Neuronal stem cell (in vitro differentiated cells): ENCODE results near the gene WBP4.
"Not testable (repeated sequence)": the region's sequence is repeated elsewhere in the genome, so short reads cannot be mapped to it uniquely, and the experiment has no call there.

Source experiments
- DNase-seq: peaks from one replicate; pipeline ENCODE4 v3.0.0-alpha.2; 2013; ENCODE audit warnings: low spot score
- H2AFZ ChIP-seq: one replicate; pipeline ENCODE4 v1.6.1; 2013; ENCODE audit warnings: mild to moderate bottlenecking, low read length, inconsistent platforms
- H2AK5ac ChIP-seq: 2 replicates; pipeline ENCODE4 v1.6.1; 2013; ENCODE audit warnings: low read depth, mild to moderate bottlenecking, inconsistent platforms, low read length, moderate library complexity, mixed read lengths
- H2BK120ac ChIP-seq: 2 replicates; pipeline ENCODE4 v1.6.1; 2013; ENCODE audit warnings: low read depth, mild to moderate bottlenecking, inconsistent platforms, low read length, moderate library complexity, mixed read lengths
- H2BK12ac ChIP-seq: one replicate; pipeline ENCODE4 v1.6.1; 2013; ENCODE audit warnings: low read length, inconsistent platforms
- H2BK15ac ChIP-seq: 2 replicates; pipeline ENCODE4 v1.6.1; 2013; ENCODE audit warnings: mild to moderate bottlenecking, low read length, inconsistent platforms, mixed read lengths
- H2BK5ac ChIP-seq: one replicate; pipeline ENCODE4 v1.6.1; 2013; ENCODE audit warnings: inconsistent platforms, mild to moderate bottlenecking, low read length, moderate library complexity
- H3K14ac ChIP-seq: one replicate; pipeline ENCODE4 v1.6.1; 2013; ENCODE audit warnings: low read length, inconsistent platforms
- H3K18ac ChIP-seq: 2 replicates; pipeline ENCODE4 v1.6.1; 2013; ENCODE audit warnings: low read length, inconsistent platforms
- H3K23ac ChIP-seq: 2 replicates; pipeline ENCODE4 v1.6.1; 2013; ENCODE audit warnings: low read depth, mild to moderate bottlenecking, mixed read lengths, low read length, inconsistent platforms; ENCODE audit not compliant: poor library complexity
- H3K27ac ChIP-seq: replicated peaks from 3 replicates; pipeline ENCODE4 v1.5.1; 2013; ENCODE audit warnings: low read length, inconsistent platforms
- H3K27me3 ChIP-seq, 3 experiments: 2 replicates each; pipeline ENCODE4 v1.6.1; 2013; ENCODE audit warnings: low read length in 3 of 3, mild to moderate bottlenecking in 2 of 3, inconsistent platforms in 1 of 3, low read depth in 1 of 3, mixed read lengths in 1 of 3, moderate library complexity in 1 of 3; ENCODE audit not compliant: control insufficient read depth in 3 of 3, insufficient read depth in 3 of 3
- H3K36me3 ChIP-seq, 2 donors: replicated peaks in 1 of 2; 2 replicates each; pipeline ENCODE4 v1.6.1; 2013; ENCODE audit warnings: low read length in 2 of 2; ENCODE audit not compliant: control insufficient read depth in 2 of 2, insufficient read depth in 2 of 2
- H3K4ac ChIP-seq: 2 replicates; pipeline ENCODE4 v1.6.1; 2013; ENCODE audit warnings: inconsistent platforms, mild to moderate bottlenecking, low read length, moderate library complexity
- H3K4me1 ChIP-seq, 2 donors: 1 replicate in 1 of 2; 2 replicates in 1 of 2; pipeline ENCODE4 v1.6.1; 2013; ENCODE audit warnings: low read length in 2 of 2, low read depth in 1 of 2; ENCODE audit not compliant: control insufficient read depth in 2 of 2, insufficient read depth in 1 of 2
- H3K4me2 ChIP-seq: one replicate; pipeline ENCODE4 v1.6.1; 2013; ENCODE audit warnings: mild to moderate bottlenecking, low read length, inconsistent platforms; ENCODE audit not compliant: insufficient read depth, poor library complexity, severe bottlenecking
- H3K4me3 ChIP-seq, 2 donors: 2 replicates each; pipeline ENCODE4 v1.5.1; 2013; ENCODE audit warnings: low read length in 2 of 2, mild to moderate bottlenecking in 2 of 2, inconsistent platforms in 1 of 2, moderate library complexity in 1 of 2
- H3K79me1 ChIP-seq: one replicate; pipeline ENCODE4 v1.6.1; 2013; ENCODE audit warnings: low read depth, mild to moderate bottlenecking, inconsistent platforms, low read length, moderate library complexity
- H3K9ac ChIP-seq: one replicate; pipeline ENCODE4 v1.6.1; 2013; ENCODE audit warnings: mild to moderate bottlenecking, low read depth, low read length, inconsistent platforms; ENCODE audit not compliant: poor library complexity
- H3K9me3 ChIP-seq, 2 donors: replicated peaks in 1 of 2; 2 replicates each; pipeline versions ENCODE3 to v1.6.1; 2013; ENCODE audit warnings: low read length in 2 of 2, mild to moderate bottlenecking in 2 of 2, inconsistent platforms in 1 of 2, low read depth in 1 of 2, mixed read lengths in 1 of 2, moderate library complexity in 1 of 2; ENCODE audit not compliant: control insufficient read depth in 2 of 2, insufficient read depth in 1 of 2
- H4K8ac ChIP-seq: one replicate; pipeline ENCODE4 v1.6.1; 2013; ENCODE audit warnings: low read depth, mild to moderate bottlenecking, inconsistent platforms, low read length, moderate library complexity
- H4K91ac ChIP-seq: one replicate; pipeline ENCODE4 v1.6.1; 2013; ENCODE audit warnings: low read length, low read depth, mild to moderate bottlenecking, inconsistent platforms; ENCODE audit not compliant: poor library complexity
- WGBS, 2 donors: extraction: QIAGEN DNeasy Blood & Tissue Kit; methylation state at CpG; one replicate each; pipeline ENCODE4 v1.1.7; 2013; ENCODE audit warnings: missing lambda C conversion rate in 2 of 2, mixed read lengths in 1 of 2; ENCODE audit not compliant: insufficient read length in 2 of 2, insufficient replicate concordance in 1 of 2; ENCODE audit errors: extremely low coverage in 2 of 2; 5-methylcytosine and 5-hydroxymethylcytosine counted together

WBP4 gene

GRCh38 chr13:41085961-41086585 lies 24.8 kb downstream of the WBP4 start:
- no peaks in the 10 kb centered on the region for H3K79me1 ChIP-seq
- no peak overlapping the region for H3K4me3 ChIP-seq
- H2AFZ ChIP-seq, result no peak overlapping the region
- WGBS, 2 donors, result no CpG with 5 or more reads among the region's 2 CpGs
- peaks cover 5 to 46% of the 10 kb centered on the region in 2 donors for H3K36me3 ChIP-seq
- H2BK12ac ChIP-seq, result no peak overlapping the region
- H2AK5ac ChIP-seq, result no peak overlapping the region
- no peak overlapping the region for H3K9ac ChIP-seq
- no peak overlapping the region for H3K14ac ChIP-seq
- peaks cover 0 to 1% of the 10 kb centered on the region in 2 donors for H3K4me1 ChIP-seq
- no peak overlapping the region for H3K4me2 ChIP-seq
- H2BK120ac ChIP-seq, result no peak overlapping the region
- no peak for DNase-seq
- H2BK5ac ChIP-seq, result no peak overlapping the region
- H3K23ac ChIP-seq, result no peak overlapping the region
- no peak overlapping the region for H4K91ac ChIP-seq
- no peak overlapping the region for H4K8ac ChIP-seq
- no peaks in the 10 kb centered on the region for H3K9me3 ChIP-seq
- no peak overlapping the region for H3K18ac ChIP-seq
- H3K27ac ChIP-seq, result no peak overlapping the region
- no peak overlapping the region for H2BK15ac ChIP-seq
- H3K4ac ChIP-seq, result no peak overlapping the region
- H3K27me3 ChIP-seq, result no peaks in the 10 kb centered on the region

- H3K23ac ChIP-seq, H3K9ac ChIP-seq, H3K36me3 ChIP-seq, H2AK5ac ChIP-seq, H2BK15ac ChIP-seq, H3K4ac ChIP-seq, H2BK12ac ChIP-seq, H3K4me1 ChIP-seq, H3K79me1 ChIP-seq, H3K27me3 ChIP-seq, H3K14ac ChIP-seq, H4K8ac ChIP-seq, H2AFZ ChIP-seq, H2BK5ac ChIP-seq, H3K9me3 ChIP-seq, DNase-seq, H3K4me2 ChIP-seq, H2BK120ac ChIP-seq, H3K4me3 ChIP-seq, H3K18ac ChIP-seq, H3K27ac ChIP-seq, H4K91ac ChIP-seq: not testable (repeated sequence)
- no CpG with 5 or more reads among the region's 2 CpGs for WGBS, 2 donors
Observed at GRCh38 chr13:41095681-41096080, 34.4 kb downstream of the WBP4 start.

GRCh38 chr13:41098761-41099160 lies 37.5 kb downstream of the WBP4 start:
- Histone ChIP-seq H2BK5ac (no peak overlapping the region), H3K9ac (no peak overlapping the region), H3K23ac (no peak overlapping the region), H2BK12ac (no peak overlapping the region), H2BK15ac (no peak overlapping the region), H3K4me1 (peaks cover 0 to 5% of the 10 kb centered on the region in 2 donors), H3K27ac (no peak overlapping the region), H3K4me2 (no peak overlapping the region), H3K4me3 (no peak overlapping the region), H2AK5ac (no peak overlapping the region), H2AFZ (peak overlapping the region; percentile 49), H2BK120ac (no peak overlapping the region), H3K27me3 (no peaks in the 10 kb centered on the region), H3K4ac (no peak overlapping the region), H3K14ac (no peak overlapping the region), H3K9me3 (no peaks in the 10 kb centered on the region), H4K91ac (no peak overlapping the region), H3K36me3 (no peaks in the 10 kb centered on the region), H4K8ac (no peak overlapping the region), H3K79me1 (no peaks in the 10 kb centered on the region), H3K18ac (no peak overlapping the region)
- no CpG with 5 or more reads among the region's 1 CpG for WGBS, 2 donors
- DNase-seq, result no peak

- Histone ChIP-seq H3K9me3 (no peaks in the 10 kb centered on the region), H3K23ac (no peak overlapping the region), H3K4me3 (no peak overlapping the region), H2BK15ac (no peak overlapping the region), H4K8ac (no peak overlapping the region), H2BK120ac (no peak overlapping the region), H3K4me1 (peaks cover 0 to 5% of the 10 kb centered on the region in 2 donors), H3K9ac (no peak overlapping the region), H3K4ac (no peak overlapping the region), H3K4me2 (no peak overlapping the region), H3K27ac (no peak overlapping the region), H3K79me1 (no peaks in the 10 kb centered on the region), H2BK12ac (no peak overlapping the region), H2AK5ac (no peak overlapping the region), H3K14ac (no peak overlapping the region), H3K36me3 (no peaks in the 10 kb centered on the region), H2BK5ac (no peak overlapping the region), H3K18ac (no peak overlapping the region), H2AFZ (no peak overlapping the region), H4K91ac (no peak overlapping the region), H3K27me3 (no peaks in the 10 kb centered on the region)
- no peak for DNase-seq
Observed at GRCh38 chr13:41099986-41100385, 38.7 kb downstream of the WBP4 start.
